T-helper 1 cell treated with Interleukin-12 subunit alpha and Interleukin-12 subunit beta and Interleukin-4 antibody, amounts not matched to agents 30 μg/mL and 1 μg/mL, for 36 hours (primary cell): ENCODE results near the gene SNX21.
"Not testable (repeated sequence)": the region's sequence is repeated elsewhere in the genome, so short reads cannot be mapped to it uniquely, and the experiment has no call there.

Experiments
- H3K27ac Mint-ChIP-seq: one replicate; pipeline ENCODE4 v1.8.0; 2021; ENCODE audit warnings: mild to moderate bottlenecking, mixed read lengths
- H3K27me3 Mint-ChIP-seq: one replicate; pipeline ENCODE4 v1.8.0; 2021; ENCODE audit warnings: low read depth, mixed read lengths
- H3K36me3 Mint-ChIP-seq: one replicate; pipeline ENCODE4 v1.8.0; 2021; ENCODE audit warnings: low read depth, mixed read lengths
- H3K4me1 Mint-ChIP-seq: one replicate; pipeline ENCODE4 v1.8.0; 2021; ENCODE audit warnings: low read depth, mixed read lengths
- H3K4me3 Mint-ChIP-seq: one replicate; pipeline ENCODE4 v1.8.0; 2021; ENCODE audit warnings: mild to moderate bottlenecking, moderate library complexity, mixed read lengths
- H3K9me3 Mint-ChIP-seq: one replicate; pipeline ENCODE4 v1.8.0; 2021; ENCODE audit warnings: mixed read lengths

Gene SNX21

DNA sequence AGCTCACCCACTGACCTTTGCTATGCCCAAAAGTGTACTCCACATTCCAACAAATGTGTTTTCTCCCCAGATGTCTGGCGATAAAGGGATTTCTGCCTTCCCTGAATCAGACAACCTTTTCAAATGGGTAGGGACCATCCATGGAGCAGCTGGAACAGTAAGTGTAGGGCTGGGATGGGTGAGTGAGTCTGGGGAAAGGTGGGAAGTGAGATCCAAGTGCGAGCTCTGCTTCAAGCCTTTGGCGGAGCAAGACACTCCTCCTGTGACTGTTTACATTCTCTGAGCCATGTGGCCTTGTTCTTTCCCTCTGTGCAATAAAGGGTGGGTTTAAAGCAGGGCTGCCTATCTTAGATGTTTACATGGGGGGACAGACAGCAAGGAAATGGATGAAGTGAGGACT is 19.3 kb upstream of the SNX21 start:
- H3K9me3 Mint-ChIP-seq: no peaks in the 10 kb centered on the region
- no peaks in the 10 kb centered on the region for H3K27me3 Mint-ChIP-seq
- no peak overlapping the region for H3K27ac Mint-ChIP-seq
- peaks cover 26% of the 10 kb centered on the region for H3K4me1 Mint-ChIP-seq
- peak overlapping the region; percentile 14 for H3K4me3 Mint-ChIP-seq
- H3K36me3 Mint-ChIP-seq: peaks cover 47% of the 10 kb centered on the region

DNA sequence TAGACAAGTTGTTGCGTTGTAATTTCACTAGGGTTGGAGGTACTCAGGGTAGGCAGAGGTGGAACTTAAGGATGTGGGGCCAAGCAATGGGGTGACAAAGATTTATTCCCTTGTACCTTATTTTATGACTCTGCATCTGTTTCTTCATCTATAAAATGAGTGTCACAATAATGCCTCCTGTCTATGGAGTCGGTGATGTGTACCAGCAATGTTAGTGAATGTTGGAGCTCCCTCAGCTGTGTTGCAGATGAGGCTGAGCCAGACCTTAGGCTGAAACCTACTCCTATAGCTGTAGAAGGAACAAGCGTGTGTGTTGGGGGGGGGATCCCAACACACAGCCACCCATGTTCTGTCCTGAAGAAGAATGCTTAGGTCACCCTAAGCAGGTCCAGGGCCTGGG is 16.6 kb upstream of the SNX21 start:
- H3K36me3 Mint-ChIP-seq: peaks cover 25% of the 10 kb centered on the region
- no peaks in the 10 kb centered on the region for H3K9me3 Mint-ChIP-seq
- H3K4me3 Mint-ChIP-seq: no peak overlapping the region
- H3K27me3 Mint-ChIP-seq: peaks cover 8% of the 10 kb centered on the region
- no peak overlapping the region for H3K27ac Mint-ChIP-seq
- H3K4me1 Mint-ChIP-seq: peaks cover 22% of the 10 kb centered on the region

DNA sequence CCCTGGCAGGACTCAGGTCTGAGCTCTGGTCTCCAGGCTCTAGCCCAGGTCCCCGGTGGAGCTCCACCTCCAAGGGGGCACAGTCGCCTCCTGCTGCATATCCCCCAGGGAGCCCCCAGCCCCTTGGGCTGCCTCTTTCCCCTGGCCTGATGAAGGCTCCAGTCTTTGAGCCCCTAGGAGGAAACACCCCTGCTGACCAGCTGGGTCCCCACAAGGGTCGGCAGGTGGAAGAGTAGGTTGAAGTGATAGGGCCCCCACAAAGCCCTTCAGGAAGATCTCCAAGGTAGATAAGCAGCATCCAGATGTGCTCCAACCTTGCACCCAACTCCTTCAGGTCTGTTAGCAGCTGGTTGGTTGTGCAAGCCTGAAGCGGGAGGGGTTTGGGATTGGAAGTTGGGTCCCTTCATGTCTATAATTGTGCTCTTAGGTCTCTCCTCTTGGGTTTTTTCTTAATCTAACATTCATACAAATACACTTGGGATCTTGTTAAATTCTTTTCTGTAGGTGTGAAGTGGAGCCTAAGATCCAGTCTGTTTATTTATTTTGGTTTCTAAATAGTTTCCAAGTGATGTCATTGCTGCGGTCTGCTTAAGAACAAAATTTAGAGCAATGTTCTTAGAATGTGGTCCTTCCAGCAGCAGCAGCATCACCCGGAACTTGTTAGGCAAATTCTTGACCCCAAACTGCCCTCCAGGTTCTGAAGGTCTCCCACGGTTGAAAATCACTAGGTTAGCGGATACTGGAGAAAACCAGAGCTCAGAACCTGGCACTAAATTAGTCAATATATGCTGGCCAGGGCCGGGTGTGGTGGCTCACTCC is 16.0 kb upstream of the SNX21 start:
- Mint-ChIP-seq H3K27ac (peak overlapping the region; percentile 63), H3K4me3 (no peak overlapping the region), H3K27me3 (peaks cover 14% of the 10 kb centered on the region), H3K36me3 (peaks cover 25% of the 10 kb centered on the region), H3K4me1 (peaks cover 22% of the 10 kb centered on the region), H3K9me3 (no peaks in the 10 kb centered on the region)

DNA sequence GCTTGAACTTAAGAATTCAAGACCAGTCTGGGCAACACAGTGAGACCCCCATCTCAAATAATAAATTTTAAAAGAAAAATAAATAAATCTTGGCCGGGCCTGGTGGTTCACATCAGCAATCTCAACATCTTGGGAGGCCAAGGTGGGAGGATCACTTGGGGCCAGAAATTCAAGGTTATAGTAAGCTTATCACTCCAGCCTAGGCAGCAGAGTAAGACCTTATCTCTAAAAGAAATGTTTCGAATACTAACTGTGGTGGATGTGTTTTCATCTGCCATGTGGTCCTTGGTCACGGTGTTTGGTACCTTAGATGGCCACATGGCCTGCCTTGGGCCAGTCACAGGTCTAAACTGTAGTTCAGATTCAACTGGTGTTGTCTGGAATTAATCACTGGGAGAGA is 15.4 kb upstream of the SNX21 start:
- no peaks in the 10 kb centered on the region for H3K9me3 Mint-ChIP-seq
- H3K27me3 Mint-ChIP-seq: peaks cover 18% of the 10 kb centered on the region
- no peak overlapping the region for H3K27ac Mint-ChIP-seq
- H3K36me3 Mint-ChIP-seq: peaks cover 19% of the 10 kb centered on the region
- H3K4me3 Mint-ChIP-seq: no peak overlapping the region
- peaks cover 20% of the 10 kb centered on the region for H3K4me1 Mint-ChIP-seq

DNA sequence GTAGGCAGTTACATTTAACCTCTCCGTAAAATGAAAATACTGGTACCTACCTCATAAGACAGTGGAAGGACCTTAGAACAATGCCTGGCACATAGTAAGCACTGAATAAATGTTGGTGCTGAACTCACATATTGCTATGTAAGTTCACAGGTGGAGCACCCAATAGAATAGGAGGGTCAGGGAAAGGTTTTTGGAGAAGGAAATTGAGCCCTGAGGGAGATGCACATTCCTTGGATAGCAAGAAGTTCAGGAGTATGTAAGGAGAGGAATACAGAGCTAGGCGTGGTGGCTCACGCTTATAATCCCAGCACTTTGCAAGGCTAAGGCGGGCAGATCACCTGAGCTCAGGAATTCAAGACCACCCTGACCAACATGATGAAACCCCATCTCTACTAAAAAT is 14.1 kb upstream of the SNX21 start:
- H3K4me3 Mint-ChIP-seq: no peak overlapping the region
- H3K36me3 Mint-ChIP-seq: peaks cover 15% of the 10 kb centered on the region
- H3K27me3 Mint-ChIP-seq: peaks cover 31% of the 10 kb centered on the region
- H3K27ac Mint-ChIP-seq: no peak overlapping the region
- peaks cover 21% of the 10 kb centered on the region for H3K4me1 Mint-ChIP-seq
- H3K9me3 Mint-ChIP-seq: no peaks in the 10 kb centered on the region

DNA sequence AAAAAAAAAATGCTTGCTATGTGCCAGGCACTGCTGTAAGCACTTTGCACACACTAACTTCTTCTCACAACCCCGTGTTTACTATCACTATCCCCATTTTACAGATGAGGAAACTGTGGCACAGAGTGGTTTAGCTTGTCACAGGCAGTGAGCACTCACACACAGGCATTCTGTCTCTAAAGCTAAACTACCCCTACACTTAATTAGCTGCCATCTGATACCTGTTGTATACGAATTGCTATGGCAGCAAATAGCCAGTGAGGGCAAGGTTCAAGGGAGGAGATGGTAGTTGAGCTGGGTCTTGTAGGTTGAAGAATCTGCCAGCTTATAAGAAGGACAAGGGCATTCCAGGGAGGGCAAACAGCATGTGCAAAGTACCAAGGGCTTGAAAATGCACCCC is 11.7 kb upstream of the SNX21 start:
- Mint-ChIP-seq H3K4me1 (peaks cover 16% of the 10 kb centered on the region), H3K27ac (no peak overlapping the region), H3K36me3 (peaks cover 6% of the 10 kb centered on the region), H3K4me3 (no peak overlapping the region), H3K27me3 (peaks cover 39% of the 10 kb centered on the region), H3K9me3 (no peaks in the 10 kb centered on the region)

DNA sequence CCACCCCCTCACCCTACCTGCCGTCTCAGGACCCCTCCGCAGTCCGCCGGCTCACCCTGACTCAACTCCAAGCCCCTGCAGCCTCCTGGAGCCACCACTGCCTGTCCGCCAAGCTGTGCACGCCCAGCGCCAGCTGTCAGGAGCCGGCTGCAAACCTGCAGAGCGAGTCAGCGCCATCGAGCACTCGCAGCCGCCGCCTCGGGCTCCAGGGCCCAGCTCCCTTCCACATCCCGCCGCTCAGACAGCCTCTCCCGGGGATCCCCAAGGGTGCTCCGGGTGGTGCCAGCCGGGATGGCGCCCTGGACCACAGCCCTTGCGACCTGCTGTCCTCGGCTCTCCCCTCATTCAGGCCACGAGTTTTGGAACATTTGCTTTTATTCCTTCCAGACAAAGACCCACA is 10.7 kb upstream of the SNX21 start:
- H3K9me3 Mint-ChIP-seq: no peaks in the 10 kb centered on the region
- H3K4me3 Mint-ChIP-seq: no peak overlapping the region
- H3K27me3 Mint-ChIP-seq: peaks cover 39% of the 10 kb centered on the region
- H3K27ac Mint-ChIP-seq: no peak overlapping the region
- H3K36me3 Mint-ChIP-seq: peaks cover 2% of the 10 kb centered on the region
- peaks cover 16% of the 10 kb centered on the region for H3K4me1 Mint-ChIP-seq

DNA sequence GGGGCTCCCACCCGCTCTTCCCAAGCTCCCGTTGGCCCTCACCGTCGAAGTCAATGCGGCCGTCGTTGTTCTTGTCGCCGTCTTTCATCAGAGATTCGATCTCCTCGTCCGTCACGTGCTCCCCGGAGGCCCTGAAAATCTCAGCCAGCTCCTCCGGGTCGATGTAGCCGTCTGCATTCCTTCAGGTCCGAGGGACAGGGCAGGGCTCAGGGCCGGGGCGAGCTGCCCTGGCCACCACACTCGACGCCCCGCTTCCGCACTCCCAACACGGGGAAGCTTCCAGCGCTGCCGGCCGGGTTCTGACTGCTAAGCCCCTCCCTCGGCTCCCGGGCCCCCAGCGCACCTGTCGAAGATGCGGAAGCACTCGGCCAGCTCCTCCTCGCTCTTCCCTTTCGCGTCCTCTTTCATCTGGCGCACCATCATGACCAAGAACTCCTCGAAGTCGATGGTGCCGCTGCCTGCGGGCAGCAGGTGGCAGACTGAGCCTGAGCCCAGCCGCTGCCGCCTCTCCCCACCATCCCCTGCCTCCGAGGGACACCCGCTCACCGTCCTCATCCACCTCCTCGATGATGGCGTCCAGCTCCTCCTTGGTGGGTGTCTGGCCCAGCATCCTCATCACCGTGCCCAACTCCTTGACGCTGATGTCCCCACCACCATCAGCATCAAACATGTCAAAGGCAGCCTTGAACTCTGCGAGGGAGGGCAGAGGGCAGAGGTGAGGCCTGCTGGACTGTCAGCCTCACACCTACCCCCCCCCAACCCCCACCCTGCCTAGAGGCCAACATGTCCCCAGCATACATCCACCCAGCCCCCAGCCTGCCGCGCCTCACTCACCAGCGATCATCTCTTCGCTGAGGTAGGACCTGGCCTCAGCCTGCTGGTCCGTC is 9.4 kb upstream of the SNX21 start:
- Mint-ChIP-seq H3K27ac (no peak overlapping the region), H3K4me1 (peaks cover 16% of the 10 kb centered on the region), H3K9me3 (no peaks in the 10 kb centered on the region), H3K4me3 (peak overlapping the region; percentile 70), H3K27me3 (peaks cover 44% of the 10 kb centered on the region), H3K36me3 (peaks cover 2% of the 10 kb centered on the region)

DNA sequence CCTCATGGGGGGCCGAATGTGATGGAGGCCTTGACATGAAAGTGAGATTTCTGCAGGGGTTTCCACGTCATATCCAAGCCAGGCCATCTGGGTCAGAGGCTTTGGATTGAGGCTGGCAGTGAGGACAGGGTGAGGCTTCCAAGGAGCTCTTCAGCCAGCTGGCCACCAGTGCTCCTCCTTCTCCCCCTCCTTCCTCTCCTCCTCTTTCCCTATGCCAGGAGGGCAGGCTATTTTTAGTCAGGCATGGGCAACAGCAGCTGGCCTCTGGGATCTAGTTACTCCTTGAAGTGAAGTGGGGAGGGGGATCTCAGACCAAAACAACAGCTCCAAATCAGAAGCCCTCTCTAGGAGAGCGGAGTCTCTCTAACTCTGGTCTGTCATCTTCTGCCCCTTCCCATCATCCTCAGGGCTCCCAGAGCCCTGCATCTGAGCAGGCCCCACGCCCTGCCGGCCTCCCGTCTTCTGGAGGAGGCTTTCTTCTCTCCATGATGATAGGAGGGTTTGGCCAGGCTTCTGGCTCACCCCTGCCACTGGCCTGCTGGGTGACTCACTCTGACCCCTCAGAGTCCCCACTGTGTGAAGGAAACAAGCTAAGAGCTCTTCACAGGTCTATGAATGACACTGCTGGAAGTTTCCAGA is 7.1 kb upstream of the SNX21 start:
- no peaks in the 10 kb centered on the region for H3K9me3 Mint-ChIP-seq
- peaks cover 2% of the 10 kb centered on the region for H3K36me3 Mint-ChIP-seq
- H3K4me1 Mint-ChIP-seq: peaks cover 16% of the 10 kb centered on the region
- H3K27ac Mint-ChIP-seq: no peak overlapping the region
- peaks cover 45% of the 10 kb centered on the region for H3K27me3 Mint-ChIP-seq
- H3K4me3 Mint-ChIP-seq: no peak overlapping the region

DNA sequence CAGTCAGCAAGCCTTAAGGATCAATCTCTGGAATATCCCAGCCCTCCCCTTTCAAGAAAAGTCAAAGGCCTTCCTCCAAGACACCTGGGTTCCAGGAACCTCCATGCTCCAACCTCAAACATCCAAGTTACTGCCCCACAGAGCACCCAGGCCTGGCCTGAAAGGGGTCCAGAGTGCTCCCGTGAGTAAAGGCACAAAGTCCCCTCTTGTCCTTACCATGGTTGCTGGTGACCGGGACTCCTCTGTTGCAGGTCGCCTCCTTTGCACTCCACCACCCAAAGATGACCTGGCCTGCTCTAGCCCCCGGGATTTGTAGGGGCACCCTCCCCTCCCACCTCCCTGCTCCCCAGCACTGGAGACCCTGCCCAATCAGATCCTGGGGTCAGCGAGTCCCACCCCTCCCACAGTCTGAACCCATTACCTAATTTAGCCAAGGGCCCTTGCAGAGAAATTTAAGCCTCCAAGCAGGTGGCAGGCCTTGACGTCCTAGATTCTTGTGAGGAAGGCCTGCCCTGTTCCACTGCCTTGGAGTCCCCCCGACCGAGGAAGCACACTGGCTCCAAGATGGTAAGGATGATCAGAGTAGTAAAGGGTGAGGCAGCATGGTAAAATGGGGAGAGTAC is 6.5 kb upstream of the SNX21 start, which contains the start of gene TNNC2:
TNNC2 (minus strand) TSS at position 283 of the 623 bp plus-strand sequence; CDS start at position 219, 64 bp downstream.
- Mint-ChIP-seq H3K4me1 (peaks cover 16% of the 10 kb centered on the region), H3K27ac (no peak within 1 kb of the TSS), H3K9me3 (no peaks in the 10 kb centered on the region), H3K4me3 (no peak within 1 kb of the TSS), H3K36me3 (peaks cover 2% of the 10 kb centered on the region), H3K27me3 (peaks cover 46% of the 10 kb centered on the region)

DNA sequence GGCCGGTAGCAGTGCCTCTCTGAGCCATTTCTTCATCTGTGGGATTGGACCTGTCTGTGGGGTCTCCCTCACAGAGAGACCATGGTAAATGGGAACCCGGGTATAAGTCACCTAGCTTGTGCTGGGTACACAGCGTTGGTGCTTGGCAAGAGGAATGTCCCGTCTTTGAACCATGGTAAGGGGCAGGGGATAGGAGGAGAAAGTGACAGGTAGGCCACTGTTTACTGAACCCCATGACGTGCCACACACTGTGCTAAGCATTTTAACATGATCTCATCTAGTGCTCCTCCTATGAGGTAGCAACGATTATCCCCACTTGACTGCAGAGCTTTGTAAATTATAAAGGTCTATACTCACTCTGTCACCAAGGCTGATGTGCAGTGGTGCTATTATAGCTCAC is 5.9 kb upstream of the SNX21 start:
- peaks cover 41% of the 10 kb centered on the region for H3K27me3 Mint-ChIP-seq
- H3K9me3 Mint-ChIP-seq: no peaks in the 10 kb centered on the region
- peaks cover 13% of the 10 kb centered on the region for H3K4me1 Mint-ChIP-seq
- no peak overlapping the region for H3K4me3 Mint-ChIP-seq
- no peak overlapping the region for H3K27ac Mint-ChIP-seq
- peaks cover 2% of the 10 kb centered on the region for H3K36me3 Mint-ChIP-seq

DNA sequence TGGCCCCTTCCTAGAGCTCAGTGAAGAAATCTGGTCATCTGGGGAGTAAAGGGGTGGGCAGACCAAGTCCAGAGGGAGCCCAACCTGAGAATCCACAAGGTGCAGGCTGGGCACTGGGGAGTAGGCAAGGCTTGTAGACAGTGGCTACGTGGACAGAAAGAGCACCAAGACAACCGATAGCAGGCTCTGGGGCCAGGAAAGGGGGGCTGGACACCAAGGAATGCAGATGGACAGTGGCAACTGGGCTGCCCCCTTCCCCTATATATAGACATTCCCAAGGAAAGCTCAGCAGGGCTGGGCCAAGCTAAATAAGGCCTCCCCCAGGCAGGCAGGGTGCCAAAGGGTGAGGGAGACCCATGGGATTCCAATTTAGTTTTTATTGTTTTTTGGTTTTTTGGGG is 5.0 kb upstream of the SNX21 start:
- no peak overlapping the region for H3K27ac Mint-ChIP-seq
- H3K9me3 Mint-ChIP-seq: no peaks in the 10 kb centered on the region
- H3K27me3 Mint-ChIP-seq: peaks cover 37% of the 10 kb centered on the region
- peaks cover 13% of the 10 kb centered on the region for H3K4me1 Mint-ChIP-seq
- peaks cover 2% of the 10 kb centered on the region for H3K36me3 Mint-ChIP-seq
- no peak overlapping the region for H3K4me3 Mint-ChIP-seq

DNA sequence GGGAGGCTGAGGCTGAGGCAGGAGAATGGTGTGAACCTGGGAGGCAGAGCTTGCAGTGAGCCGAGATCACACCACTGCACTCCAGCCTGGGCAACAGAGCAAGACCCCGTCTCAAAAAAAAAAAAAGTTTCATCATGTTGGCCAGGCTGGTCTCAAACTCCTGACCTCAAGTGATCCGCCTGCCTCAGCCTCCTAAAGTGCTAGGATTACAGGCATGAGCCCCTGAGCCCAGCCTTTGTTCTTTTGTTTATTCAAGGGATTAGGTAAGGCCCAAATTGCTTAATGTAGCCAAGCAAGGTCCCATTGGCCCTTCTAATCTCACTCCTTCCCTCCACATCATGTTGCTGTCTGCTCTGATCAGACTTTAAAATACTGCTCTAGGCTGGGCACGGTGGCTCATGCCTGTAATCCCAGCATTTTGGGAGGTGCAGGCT is 3.9 kb upstream of the SNX21 start:
- not testable (repeated sequence) for H3K36me3 Mint-ChIP-seq
- peaks cover 26% of the 10 kb centered on the region for H3K27me3 Mint-ChIP-seq

DNA sequence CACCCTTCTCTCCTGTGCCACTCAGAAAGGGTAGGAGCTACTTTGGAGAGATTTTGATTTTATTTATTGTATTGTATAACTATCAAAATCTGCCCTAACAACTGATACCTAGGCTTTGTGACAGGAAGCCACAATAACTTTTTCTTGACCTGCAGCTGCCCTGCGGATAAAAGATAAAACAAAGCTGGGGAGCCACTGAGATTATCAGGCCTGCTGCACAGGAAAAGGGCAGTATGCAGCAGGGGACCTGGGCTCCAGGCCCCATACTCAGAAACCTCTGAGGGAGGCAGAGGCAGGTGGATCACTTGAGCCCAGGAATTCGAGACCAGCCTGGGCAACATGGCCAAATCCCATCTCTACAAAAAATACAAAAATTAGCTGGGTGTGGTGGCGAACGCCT is 980 bp upstream of the SNX21 start:
- Mint-ChIP-seq H3K9me3 (no peaks in the 10 kb centered on the region), H3K27me3 (peaks cover 20% of the 10 kb centered on the region), H3K4me3 (peak overlapping the region; percentile 74), H3K4me1 (peaks cover 4% of the 10 kb centered on the region), H3K27ac (no peak overlapping the region), H3K36me3 (no peaks in the 10 kb centered on the region)

More for the DNA sequence above, 3.9 kb upstream of the SNX21 start:
- H3K4me1 Mint-ChIP-seq, H3K4me3 Mint-ChIP-seq, H3K27ac Mint-ChIP-seq, H3K9me3 Mint-ChIP-seq: not testable (repeated sequence)
